ENCODE data around the gene STK11. TPM values are rescaled to one million over a fixed set of nuclear protein-coding genes. Genes with fewer than 3 reads are reported as not detected.

Gene STK11
- total RNA-seq, 3 donors from 2014 or later (not counting 1 experiment from before 2014, with no cell fraction given) = 51.5 to 61.1 (median 54.0) TPM

DNA sequence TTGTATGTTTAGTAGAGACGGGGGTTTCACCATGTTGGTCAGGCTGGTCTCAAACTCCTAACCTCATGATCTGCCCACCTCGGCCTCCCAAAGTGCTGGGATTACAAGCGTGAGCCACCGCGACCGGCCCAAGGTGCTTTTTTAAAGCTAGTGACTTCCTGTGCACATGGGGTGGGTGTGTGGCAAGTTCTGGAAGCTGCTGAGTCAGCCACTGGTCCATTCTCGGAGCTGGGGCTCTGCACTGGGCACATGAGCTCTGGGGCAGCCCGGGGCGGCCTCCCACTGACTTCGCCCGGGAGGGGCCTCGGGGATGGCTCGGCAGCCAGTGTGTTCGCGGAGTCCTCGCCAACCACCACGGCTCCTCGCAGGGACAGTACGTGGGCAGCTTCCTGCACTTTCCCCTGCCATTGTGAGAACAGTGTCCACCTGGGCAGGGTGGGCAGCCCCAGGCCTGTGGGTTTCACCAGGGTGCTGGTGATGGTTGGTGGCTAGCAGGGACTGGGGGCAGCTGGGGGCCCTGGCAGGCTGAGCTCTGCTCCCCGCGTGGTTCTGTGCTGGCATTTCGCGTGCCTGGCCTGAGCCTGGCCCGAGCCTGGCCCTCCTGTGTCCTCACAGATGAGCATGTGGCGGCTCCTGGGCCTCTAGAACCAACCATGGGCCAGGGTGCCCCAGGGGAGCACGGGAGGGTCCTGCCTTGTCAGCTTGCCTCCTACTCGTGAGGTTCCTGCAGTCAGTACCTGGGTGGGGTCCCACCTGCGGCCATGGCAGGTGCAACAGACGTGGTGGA is 20.1 kb downstream of the STK11 start:
- Mint-ChIP-seq H3K4me1 (no peaks in the 10 kb centered on the region), H3K27ac (no peak overlapping the region), H3K36me3 (no peaks in the 10 kb centered on the region), H3K4me3 (no peak overlapping the region), H3K9me3 (no peaks in the 10 kb centered on the region), H3K27me3 (ENCODE audit: low read depth in 2 of 2) (no peaks in the 10 kb centered on the region)
- DNase-seq (no peak), ATAC-seq (no peak)
- H3K36me3 ChIP-seq (ENCODE audit: control insufficient read depth, insufficient read depth, low read length) = peaks cover 43% of the 10 kb centered on the region
- no peaks in the 10 kb centered on the region for H3K27me3 ChIP-seq (ENCODE audit: control insufficient read depth, insufficient read depth, low read length)
- no peaks in the 10 kb centered on the region for H3K9me3 ChIP-seq (ENCODE audit: control insufficient read depth, insufficient read depth, low read length)
- H3K4me3 ChIP-seq (ENCODE audit: low read length) = no peak overlapping the region
- 88% methylated on average over 28 of the region's 29 CpGs for WGBS (ENCODE audit: insufficient coverage)
- no peak overlapping the region for H3K27ac ChIP-seq (ENCODE audit: low read length)
- no peaks in the 10 kb centered on the region for H3K4me1 ChIP-seq (ENCODE audit: control insufficient read depth, insufficient read depth, low read length)
- intact Hi-C loops (cut with micrococcal nuclease) = no loop called here
- TF ChIP-seq CTCF (IDR thresholded peaks at IDR 0.05) = no peak

DNA sequence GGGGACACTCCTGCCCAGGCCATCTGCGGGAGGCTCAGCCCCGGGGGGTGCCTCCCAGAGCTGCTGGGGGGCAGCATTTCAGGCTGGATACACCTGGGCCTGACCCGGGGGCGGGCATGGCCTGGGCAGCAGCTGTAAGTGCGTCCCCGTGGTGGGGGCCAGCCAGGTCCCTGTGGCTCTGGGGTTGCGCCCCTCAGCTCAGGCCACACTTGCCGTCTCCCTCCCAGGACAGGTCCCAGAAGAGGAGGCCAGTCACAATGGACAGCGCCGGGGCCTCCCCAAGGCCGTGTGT is 20.6 kb downstream of the STK11 start:
- intact Hi-C loops (cut with micrococcal nuclease) = no loop called here
- H3K27me3 ChIP-seq (ENCODE audit: control insufficient read depth, insufficient read depth, low read length) = no peaks in the 10 kb centered on the region
- WGBS (ENCODE audit: insufficient coverage) = 95% methylated on average over 11 of the region's 11 CpGs
- ATAC-seq (no peak), DNase-seq (no peak)
- H3K4me3 ChIP-seq (ENCODE audit: low read length) = no peak overlapping the region
- Mint-ChIP-seq H3K9me3 (no peaks in the 10 kb centered on the region), H3K27ac (no peak overlapping the region), H3K4me3 (no peak overlapping the region), H3K4me1 (no peaks in the 10 kb centered on the region), H3K27me3 (ENCODE audit: low read depth in 2 of 2) (no peaks in the 10 kb centered on the region), H3K36me3 (no peaks in the 10 kb centered on the region)
- H3K36me3 ChIP-seq (ENCODE audit: control insufficient read depth, insufficient read depth, low read length) = peaks cover 38% of the 10 kb centered on the region
- H3K4me1 ChIP-seq (ENCODE audit: control insufficient read depth, insufficient read depth, low read length) = no peaks in the 10 kb centered on the region
- no peaks in the 10 kb centered on the region for H3K9me3 ChIP-seq (ENCODE audit: control insufficient read depth, insufficient read depth, low read length)
- no peak for TF ChIP-seq CTCF (IDR thresholded peaks at IDR 0.05)
- H3K27ac ChIP-seq (ENCODE audit: low read length) = no peak overlapping the region

GRCh38 chr19:1226522-1227303 is 21.1 kb downstream of the STK11 start:
- DNase-seq (no peak), ATAC-seq (no peak)
- Histone ChIP-seq H3K9me3 (ENCODE audit: control insufficient read depth, insufficient read depth, low read length) (no peaks in the 10 kb centered on the region), H3K27ac (ENCODE audit: low read length) (no peak overlapping the region), H3K27me3 (ENCODE audit: control insufficient read depth, insufficient read depth, low read length) (no peaks in the 10 kb centered on the region), H3K4me3 (ENCODE audit: low read length) (no peak overlapping the region), H3K4me1 (ENCODE audit: control insufficient read depth, insufficient read depth, low read length) (no peaks in the 10 kb centered on the region), H3K36me3 (ENCODE audit: control insufficient read depth, insufficient read depth, low read length) (peaks cover 34% of the 10 kb centered on the region)
- intact Hi-C loops (cut with micrococcal nuclease) = no loop called here
- H3K36me3 Mint-ChIP-seq = no peaks in the 10 kb centered on the region
- no peak overlapping the region for H3K27ac Mint-ChIP-seq
- H3K4me3 Mint-ChIP-seq = no peak overlapping the region
- no peaks in the 10 kb centered on the region for H3K4me1 Mint-ChIP-seq
- H3K9me3 Mint-ChIP-seq = no peaks in the 10 kb centered on the region
- no peak for TF ChIP-seq CTCF (IDR thresholded peaks at IDR 0.05)
- no peaks in the 10 kb centered on the region for H3K27me3 Mint-ChIP-seq (ENCODE audit: low read depth in 2 of 2)
- 92% methylated on average over 50 of the region's 50 CpGs for WGBS (ENCODE audit: insufficient coverage)
